Gastroesophageal sphincter (tissue), 3 donors: ENCODE data around the gene OASL.

Source experiments
- CTCF ChIP-seq, 4 experiments: fragments of 200-600 bp in 2 of 4; fragments of 450-650 bp in 2 of 4; sonication (generic) in 1 of 4; IDR thresholded peaks; one replicate each; pipeline ENCODE4 v1.5.1; 2017 to 2019; ENCODE audit warnings: antibody characterized with exemption in 4 of 4, mild to moderate bottlenecking in 2 of 4, moderate library complexity in 2 of 4
- POLR2A ChIP-seq, 2 donors: fragments of 450-650 bp; IDR thresholded peaks; one replicate each; pipeline ENCODE4 v1.6.1; 2017; ENCODE audit warnings: antibody characterized with exemption in 2 of 2, mild to moderate bottlenecking in 2 of 2, moderate library complexity in 1 of 2
- POLR2AphosphoS5 ChIP-seq: sonication (generic); formaldehyde crosslinking; IDR thresholded peaks from one replicate; pipeline ENCODE4 v1.6.1; 2017; ENCODE audit warnings: antibody characterized with exemption

DNA sequence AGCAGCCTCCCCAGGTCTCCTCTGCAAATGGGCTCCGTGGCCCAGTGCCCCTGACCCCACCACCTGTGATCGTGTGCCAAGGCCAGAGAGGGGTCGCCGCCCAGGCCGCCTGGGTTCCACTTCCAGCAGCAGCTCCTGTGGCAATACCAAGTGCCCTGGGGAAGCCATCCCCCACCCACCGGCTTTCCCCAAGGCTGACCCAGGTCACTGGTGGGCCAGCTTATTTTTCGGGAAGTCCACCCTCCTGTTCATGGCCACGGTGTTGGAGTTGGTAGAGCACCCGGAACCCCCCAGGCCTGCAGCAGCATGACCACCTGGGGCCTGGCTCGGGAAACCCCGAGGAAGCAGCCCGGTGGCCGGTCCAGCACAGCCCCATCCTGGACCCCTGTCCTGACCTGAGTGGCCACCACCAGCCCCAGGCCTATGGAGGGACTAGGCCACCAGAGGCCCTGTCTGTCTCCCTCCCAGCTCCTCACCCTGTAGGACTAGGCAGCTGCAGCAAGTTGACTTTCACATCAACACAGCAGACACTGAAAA, 40.8 kb upstream of the OASL start:
- TF ChIP-seq POLR2AphosphoS5 (no peak), CTCF (IDR thresholded peaks at IDR 0.05) (no peak), POLR2A (IDR thresholded peaks at IDR 0.05) (no peak)
